Measurements from ENCODE around the gene LMBR1L. TPM values are rescaled to one million over a fixed set of nuclear protein-coding genes. Genes with fewer than 3 reads are reported as not detected.
"Not testable (repeated sequence)": the region's sequence is repeated elsewhere in the genome, so short reads cannot be mapped to it uniquely, and the experiment has no call there.

Gene LMBR1L
- 10 to 100 TPM; 26.7 to 45.3 (median 34.6) TPM for total RNA-seq
- polyA plus RNA-seq, result 25.6 TPM
- long read RNA-seq, donor 1, partial matches to known transcripts, result 2 of 11 reads
- long read RNA-seq, donor 1, other reads (novel, unspliced or antisense), result 7 of 11 reads
- long read RNA-seq, donor 2, partial matches to known transcripts, result 1 of 3 reads
- long read RNA-seq, donor 2, other reads (novel, unspliced or antisense), result 2 of 3 reads
- long read RNA-seq, donor 3, transcript LMBR1L-201 (17 exons, 2,934 nt), result major isoform, 20 of 80 reads
- long read RNA-seq, donor 3, partial matches to known transcripts, result 9 of 80 reads
- long read RNA-seq, donor 3, other reads (novel, unspliced or antisense), result 50 of 80 reads
- long read RNA-seq, donor 4, partial matches to known transcripts, result 1 of 3 reads
- long read RNA-seq, donor 4, other reads (novel, unspliced or antisense), result 2 of 3 reads

GRCh38 chr12:49110464-49111155 is at the start of gene LMBR1L:
TSS of gene LMBR1L (minus strand) at chr12:49110847. CDS start at chr12:49110555, 292 bp downstream.
- DNase-seq (peak; percentile 97 to 98 (median 97)), ATAC-seq (peak; percentile 98)
- H3K4me3 ChIP-seq (ENCODE audit: low read length), result peak within 1 kb of the TSS; percentile 87
- H3K27me3 ChIP-seq (ENCODE audit: control insufficient read depth, insufficient read depth), result no peaks in the 10 kb centered on the region
- peaks cover 3% of the 10 kb centered on the region for H3K4me1 ChIP-seq (ENCODE audit: control insufficient read depth, insufficient read depth, low read length)
- under 1% methylated on average over 43 of the region's 43 CpGs for WGBS
- intact Hi-C loops (cut with DNase I), result loop anchor here in 2 of 4 donors (10.0 kb wide), 1 partner anchor 46 kb away; the partner anchor contains the start of genes KMT2D (in 2 of the 2) and RHEBL1 (in 2 of the 2)
- H3K27ac ChIP-seq (ENCODE audit: low read length), result peak within 1 kb of the TSS; percentile 93
- H3K9me3 ChIP-seq (ENCODE audit: control insufficient read depth, low read length), result no peaks in the 10 kb centered on the region

GRCh38 chr12:49160399-49160798 is 49.8 kb upstream of the LMBR1L start:
- no peak for ATAC-seq
- H3K27ac ChIP-seq (ENCODE audit: low read length), result no peak overlapping the region
- DNase-seq, result no peak
- H3K4me1 ChIP-seq (ENCODE audit: control insufficient read depth, insufficient read depth, low read length), result no peaks in the 10 kb centered on the region
- H3K9me3 ChIP-seq (ENCODE audit: control insufficient read depth, low read length), result no peaks in the 10 kb centered on the region
- intact Hi-C loops (cut with DNase I), result no loop called here
- 72% methylated on average over 2 of the region's 2 CpGs for WGBS
- no peak overlapping the region for H3K4me3 ChIP-seq (ENCODE audit: low read length)
- no peaks in the 10 kb centered on the region for H3K27me3 ChIP-seq (ENCODE audit: control insufficient read depth, insufficient read depth)

GRCh38 chr12:49154221-49154620 is 43.6 kb upstream of the LMBR1L start:
- Histone ChIP-seq H3K27me3 (ENCODE audit: control insufficient read depth, insufficient read depth) (no peaks in the 10 kb centered on the region), H3K4me3 (ENCODE audit: low read length) (no peak overlapping the region), H3K27ac (ENCODE audit: low read length) (no peak overlapping the region), H3K4me1 (ENCODE audit: control insufficient read depth, insufficient read depth, low read length) (no peaks in the 10 kb centered on the region), H3K9me3 (ENCODE audit: control insufficient read depth, low read length) (no peaks in the 10 kb centered on the region)
- DNase-seq (no peak), ATAC-seq (no peak)
- intact Hi-C loops (cut with DNase I), result no loop called here
- 68% methylated on average over 3 of the region's 3 CpGs for WGBS

GRCh38 chr12:49147384-49147783 is 36.7 kb upstream of the LMBR1L start:
- no peaks in the 10 kb centered on the region for H3K27me3 ChIP-seq (ENCODE audit: control insufficient read depth, insufficient read depth)
- WGBS, result 87% methylated on average over 2 of the region's 2 CpGs
- intact Hi-C loops (cut with DNase I), result no loop called here
- no peak overlapping the region for H3K4me3 ChIP-seq (ENCODE audit: low read length)
- DNase-seq (no peak), ATAC-seq (no peak)
- no peak overlapping the region for H3K27ac ChIP-seq (ENCODE audit: low read length)
- no peaks in the 10 kb centered on the region for H3K9me3 ChIP-seq (ENCODE audit: control insufficient read depth, low read length)
- H3K4me1 ChIP-seq (ENCODE audit: control insufficient read depth, insufficient read depth, low read length), result no peaks in the 10 kb centered on the region

GRCh38 chr12:49146406-49146805 is 35.8 kb upstream of the LMBR1L start:
- Histone ChIP-seq H3K27me3 (ENCODE audit: control insufficient read depth, insufficient read depth) (no peaks in the 10 kb centered on the region), H3K9me3 (ENCODE audit: control insufficient read depth, low read length) (no peaks in the 10 kb centered on the region), H3K4me3 (ENCODE audit: low read length) (no peak overlapping the region), H3K27ac (ENCODE audit: low read length) (no peak overlapping the region), H3K4me1 (ENCODE audit: control insufficient read depth, insufficient read depth, low read length) (no peaks in the 10 kb centered on the region)
- intact Hi-C loops (cut with DNase I), result no loop called here
- 98% methylated on average over 1 of the region's 1 CpG for WGBS
- DNase-seq (no peak), ATAC-seq (no peak)

GRCh38 chr12:49144384-49144783 is 33.7 kb upstream of the LMBR1L start:
- intact Hi-C loops (cut with DNase I), result no loop called here
- Histone ChIP-seq H3K27me3 (ENCODE audit: control insufficient read depth, insufficient read depth) (no peaks in the 10 kb centered on the region), H3K9me3 (ENCODE audit: control insufficient read depth, low read length) (no peaks in the 10 kb centered on the region), H3K4me1 (ENCODE audit: control insufficient read depth, insufficient read depth, low read length) (no peaks in the 10 kb centered on the region), H3K27ac (ENCODE audit: low read length) (no peak overlapping the region), H3K4me3 (ENCODE audit: low read length) (no peak overlapping the region)
- ATAC-seq, result no peak
- 63% methylated on average over 2 of the region's 2 CpGs for WGBS
- DNase-seq, result no peak

GRCh38 chr12:49138999-49139398 is 28.4 kb upstream of the LMBR1L start:
- no peak for DNase-seq
- H3K4me1 ChIP-seq (ENCODE audit: control insufficient read depth, insufficient read depth, low read length), result no peaks in the 10 kb centered on the region
- intact Hi-C loops (cut with DNase I), result loop anchor here in 2 of 4 donors (5.0 to 10.0 kb wide), 2 partner anchors 46 to 48 kb away; partner anchors contain the start of gene TUBA1A (in 2 of the 2)
- no peaks in the 10 kb centered on the region for H3K9me3 ChIP-seq (ENCODE audit: control insufficient read depth, low read length)
- H3K27ac ChIP-seq (ENCODE audit: low read length), result no peak overlapping the region
- no peaks in the 10 kb centered on the region for H3K27me3 ChIP-seq (ENCODE audit: control insufficient read depth, insufficient read depth)
- 93% methylated on average over 2 of the region's 2 CpGs for WGBS
- H3K4me3 ChIP-seq (ENCODE audit: low read length), result no peak overlapping the region
- no peak for ATAC-seq

- Histone ChIP-seq H3K4me1 (ENCODE audit: control insufficient read depth, insufficient read depth, low read length) (no peaks in the 10 kb centered on the region), H3K9me3 (ENCODE audit: control insufficient read depth, low read length) (no peaks in the 10 kb centered on the region), H3K27me3 (ENCODE audit: control insufficient read depth, insufficient read depth) (no peaks in the 10 kb centered on the region), H3K27ac (ENCODE audit: low read length) (no peak overlapping the region), H3K4me3 (ENCODE audit: low read length) (no peak overlapping the region)
- intact Hi-C loops (cut with DNase I), result loop anchor here in 2 of 4 donors (5.0 to 10.0 kb wide), 2 partner anchors 46 to 49 kb away; partner anchors contain the start of gene TUBA1A (in 2 of the 2)
- DNase-seq (no peak), ATAC-seq (no peak)
- WGBS, result 56% methylated on average over 2 of the region's 2 CpGs
Observed at GRCh38 chr12:49138587-49138986, 27.9 kb upstream of the LMBR1L start.

- H3K27me3 ChIP-seq (ENCODE audit: control insufficient read depth, insufficient read depth), result no peaks in the 10 kb centered on the region
- no peak for ATAC-seq
- 95% methylated on average over 1 of the region's 1 CpG for WGBS
- H3K27ac ChIP-seq (ENCODE audit: low read length), result no peak overlapping the region
- DNase-seq, result no peak
- H3K4me1 ChIP-seq (ENCODE audit: control insufficient read depth, insufficient read depth, low read length), result no peaks in the 10 kb centered on the region
- H3K4me3 ChIP-seq (ENCODE audit: low read length), result no peak overlapping the region
- H3K9me3 ChIP-seq (ENCODE audit: control insufficient read depth, low read length), result no peaks in the 10 kb centered on the region
- intact Hi-C loops (cut with DNase I), result loop anchor here in 2 of 4 donors (5.0 to 10.0 kb wide), 2 partner anchors 47 to 50 kb away; partner anchors contain the start of gene TUBA1A (in 2 of the 2)
Observed at GRCh38 chr12:49137476-49137875, 26.8 kb upstream of the LMBR1L start.

- not testable (repeated sequence) for ATAC-seq
Observed at GRCh38 chr12:49136997-49137396, 26.4 kb upstream of the LMBR1L start.

GRCh38 chr12:49133590-49133989 is 22.9 kb upstream of the LMBR1L start:
- intact Hi-C loops (cut with DNase I), result loop anchor here in 2 of 4 donors (5.0 to 10.0 kb wide), 2 partner anchors 51 to 54 kb away; partner anchors contain the start of gene TUBA1A (in 2 of the 2)
- 90% methylated on average over 10 of the region's 10 CpGs for WGBS
- H3K9me3 ChIP-seq (ENCODE audit: control insufficient read depth, low read length), result no peaks in the 10 kb centered on the region
- no peak for DNase-seq
- no peak for ATAC-seq
- H3K4me1 ChIP-seq (ENCODE audit: control insufficient read depth, insufficient read depth, low read length), result peaks cover 5% of the 10 kb centered on the region
- H3K27me3 ChIP-seq (ENCODE audit: control insufficient read depth, insufficient read depth), result no peaks in the 10 kb centered on the region
- no peak overlapping the region for H3K4me3 ChIP-seq (ENCODE audit: low read length)
- no peak overlapping the region for H3K27ac ChIP-seq (ENCODE audit: low read length)

More at GRCh38 chr12:49136997-49137396, 26.4 kb upstream of the LMBR1L start:
- 93% methylated on average over 3 of the region's 3 CpGs for WGBS
- H3K27ac ChIP-seq (ENCODE audit: low read length); H3K4me3 ChIP-seq (ENCODE audit: low read length); DNase-seq; H3K4me1 ChIP-seq (ENCODE audit: control insufficient read depth, insufficient read depth, low read length); H3K9me3 ChIP-seq (ENCODE audit: control insufficient read depth, low read length); H3K27me3 ChIP-seq (ENCODE audit: control insufficient read depth, insufficient read depth): not testable (repeated sequence)
- intact Hi-C loops (cut with DNase I), result loop anchor here in 2 of 4 donors (5.0 to 10.0 kb wide), 2 partner anchors 48 to 50 kb away; partner anchors contain the start of gene TUBA1A (in 2 of the 2)

Data from right cardiac atrium (tissue), 5 donors.